ENCODE data around the gene STH.

STH gene

DNA sequence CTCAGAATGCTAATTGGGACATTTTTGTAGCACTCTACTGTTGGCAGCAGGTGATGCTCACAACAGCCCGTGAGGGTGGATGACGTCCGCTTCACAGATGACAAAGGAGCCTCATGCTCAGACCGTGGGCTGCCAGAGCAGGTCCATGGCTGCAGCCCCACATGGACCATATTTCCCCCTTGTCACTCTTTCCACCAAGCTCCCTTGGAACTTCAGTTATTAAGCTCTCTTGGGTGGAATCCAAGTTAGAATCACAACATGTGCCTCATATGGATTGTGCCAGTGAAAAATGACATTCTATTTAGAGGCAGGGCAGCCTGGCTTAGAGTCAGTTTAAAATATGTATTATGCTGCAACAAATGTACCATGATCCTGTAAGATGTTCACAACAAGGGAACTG lies 33.2 kb upstream of the STH start:
- Histone ChIP-seq H3K4me1 (no peaks in the 10 kb centered on the region), H4K20me1 (no peaks in the 10 kb centered on the region), H3K9me3 (replicated peaks in 1 of 11) (peaks cover 0 to 5% (median 0%) of the 10 kb centered on the region in 11 experiments; a peak in 3 of 22 replicates), H3K4me3 (no peak overlapping the region), H3K27me3 (no peaks in the 10 kb centered on the region), H3K27ac (no peak overlapping the region), H3K36me3 (no peaks in the 10 kb centered on the region), H3K9ac (no peak overlapping the region), H3K4me2 (no peak overlapping the region)
- no peak for TF ChIP-seq Cebpa-rat (IDR thresholded peaks at IDR 0.05)

DNA sequence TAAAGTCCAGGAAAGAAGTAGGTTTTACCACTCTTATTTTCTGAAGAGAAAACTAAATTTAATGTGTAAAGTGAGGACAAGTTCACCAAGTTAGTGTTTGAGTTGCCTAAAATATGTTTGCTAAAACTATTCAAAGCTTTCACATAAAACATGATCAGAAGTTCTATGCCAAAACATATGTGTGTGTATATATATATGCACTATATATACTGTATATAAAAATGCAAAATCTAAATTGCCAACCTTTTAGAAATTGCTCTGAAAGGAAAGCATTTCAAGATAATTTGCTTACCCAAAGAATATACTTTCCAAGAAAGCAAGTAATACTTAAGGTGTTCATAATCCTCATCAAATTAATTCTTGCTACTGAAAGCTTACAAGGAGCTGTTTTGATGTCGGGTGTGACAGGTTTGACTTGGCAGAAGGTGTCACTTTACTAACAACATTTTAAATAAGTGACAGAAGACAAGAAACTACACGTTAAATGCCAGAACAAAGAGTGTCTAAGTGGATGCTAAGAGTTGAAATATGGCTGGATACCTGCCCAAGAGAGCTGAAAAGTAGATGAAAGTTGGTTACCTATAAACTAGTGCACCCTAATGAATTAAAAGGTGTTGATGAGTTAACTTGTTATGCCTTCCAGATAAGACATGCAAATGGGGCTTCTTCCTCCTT lies 32.3 kb upstream of the STH start:
- H3K9me3 ChIP-seq (replicated peaks in 1 of 11): peaks cover 0 to 12% (median 6%) of the 10 kb centered on the region in 11 experiments; a peak in 16 of 22 replicates
- H3K4me2 ChIP-seq: no peak overlapping the region
- TF ChIP-seq Cebpa-rat (IDR thresholded peaks at IDR 0.05): no peak

DNA sequence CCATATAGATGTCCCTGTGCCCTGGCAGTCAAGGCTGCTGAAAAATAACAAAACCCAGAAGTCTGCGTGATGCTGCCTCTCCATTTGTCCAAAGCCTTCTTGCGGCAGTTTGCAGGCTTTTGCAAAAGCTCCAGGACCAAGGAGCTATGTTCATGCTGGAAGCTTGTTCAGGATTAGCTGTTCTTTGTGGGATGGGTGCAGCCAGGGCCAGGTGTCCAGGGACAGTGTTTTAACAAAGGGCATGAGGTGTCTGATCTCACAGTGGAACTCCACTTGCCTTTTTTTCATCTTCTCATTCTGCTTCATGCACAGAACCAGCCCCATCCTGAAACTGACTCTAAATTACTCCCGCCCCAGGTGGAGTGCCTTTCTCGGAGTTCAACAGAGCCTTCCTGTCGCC lies 31.7 kb upstream of the STH start:
- Histone ChIP-seq H3K4me2 (no peak overlapping the region), H3K4me1 (peaks cover 0 to 4% (median under 1%) of the 10 kb centered on the region in 10 experiments; a peak in 6 of 20 replicates), H3K27me3 (no peaks in the 10 kb centered on the region), H3K27ac (no peak overlapping the region), H3K4me3 (no peak overlapping the region), H3K9ac (no peak overlapping the region), H4K20me1 (no peaks in the 10 kb centered on the region), H3K36me3 (no peaks in the 10 kb centered on the region), H3K9me3 (replicated peaks in 1 of 11) (peaks cover 0 to 18% (median 12%) of the 10 kb centered on the region in 11 experiments; a peak in 17 of 22 replicates)
- TF ChIP-seq Cebpa-rat (IDR thresholded peaks at IDR 0.05): no peak

More for the DNA sequence above, 32.3 kb upstream of the STH start:
- Histone ChIP-seq H3K9ac (no peak overlapping the region), H4K20me1 (no peaks in the 10 kb centered on the region), H3K27me3 (no peaks in the 10 kb centered on the region), H3K4me3 (no peak overlapping the region), H3K36me3 (no peaks in the 10 kb centered on the region), H3K27ac (no peak overlapping the region), H3K4me1 (no peaks in the 10 kb centered on the region)

DNA sequence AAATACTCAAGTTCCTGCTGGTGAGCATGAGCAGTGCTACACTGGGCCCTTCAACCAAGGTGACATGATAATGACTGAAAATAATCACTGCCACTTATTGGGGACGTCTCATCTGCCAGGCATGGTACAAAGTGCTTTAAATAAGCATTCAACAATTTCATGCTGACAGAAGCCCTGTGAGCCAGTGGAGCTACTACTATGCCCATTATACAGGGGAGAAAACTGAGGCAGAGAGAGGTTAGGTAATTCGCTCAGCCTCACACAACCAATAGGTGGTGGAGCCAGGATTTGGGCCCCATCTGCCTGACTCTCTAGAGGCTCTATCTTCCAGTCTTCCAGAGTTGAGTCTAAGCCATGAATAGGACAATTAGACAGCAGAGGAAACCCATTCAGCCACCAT lies 30.3 kb upstream of the STH start:
- no peaks in the 10 kb centered on the region for H4K20me1 ChIP-seq
- no peaks in the 10 kb centered on the region for H3K36me3 ChIP-seq
- H3K27me3 ChIP-seq: no peaks in the 10 kb centered on the region
- no peak overlapping the region for H3K9ac ChIP-seq
- no peak overlapping the region for H3K27ac ChIP-seq
- H3K9me3 ChIP-seq (replicated peaks in 1 of 11): peaks cover 0 to 20% (median 16%) of the 10 kb centered on the region in 11 experiments; a peak in 17 of 22 replicates
- H3K4me3 ChIP-seq: no peak overlapping the region
- H3K4me1 ChIP-seq: peaks cover 0 to 17% (median 13%) of the 10 kb centered on the region in 10 experiments; a peak in 16 of 20 replicates
- H3K4me2 ChIP-seq: no peak overlapping the region
- TF ChIP-seq Cebpa-rat (IDR thresholded peaks at IDR 0.05): no peak

DNA sequence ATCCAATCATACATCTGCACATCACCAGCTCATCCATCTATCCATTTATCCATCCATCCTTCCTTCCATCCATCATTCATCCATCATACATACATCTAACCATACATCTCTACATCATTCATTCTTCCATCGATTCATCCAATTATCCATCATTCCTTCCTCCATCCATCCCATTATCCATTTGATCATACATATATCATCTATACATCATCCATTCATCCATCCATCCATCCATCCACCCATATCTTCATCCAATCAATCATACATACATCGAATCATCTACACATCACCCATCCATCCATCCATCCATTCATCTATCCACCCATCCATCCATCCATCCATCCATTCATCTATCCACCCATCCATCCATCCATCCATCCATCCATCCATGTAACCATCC lies 29.3 kb upstream of the STH start:
- Histone ChIP-seq H3K36me3 (no peaks in the 10 kb centered on the region), H4K20me1 (peaks cover 0 to 3% (median 0%) of the 10 kb centered on the region in 11 experiments; a peak in 1 of 22 replicates), H3K4me1 (peaks cover 4 to 27% (median 23%) of the 10 kb centered on the region in 10 experiments), H3K9me3 (replicated peaks in 1 of 11) (peaks cover 0 to 20% (median 16%) of the 10 kb centered on the region in 11 experiments; a peak in 17 of 22 replicates), H3K27me3 (no peaks in the 10 kb centered on the region), H3K9ac (no peak overlapping the region), H3K4me2 (no peak overlapping the region), H3K4me3 (no peak overlapping the region), H3K27ac (no peak overlapping the region)
- TF ChIP-seq Cebpa-rat (IDR thresholded peaks at IDR 0.05): no peak

DNA sequence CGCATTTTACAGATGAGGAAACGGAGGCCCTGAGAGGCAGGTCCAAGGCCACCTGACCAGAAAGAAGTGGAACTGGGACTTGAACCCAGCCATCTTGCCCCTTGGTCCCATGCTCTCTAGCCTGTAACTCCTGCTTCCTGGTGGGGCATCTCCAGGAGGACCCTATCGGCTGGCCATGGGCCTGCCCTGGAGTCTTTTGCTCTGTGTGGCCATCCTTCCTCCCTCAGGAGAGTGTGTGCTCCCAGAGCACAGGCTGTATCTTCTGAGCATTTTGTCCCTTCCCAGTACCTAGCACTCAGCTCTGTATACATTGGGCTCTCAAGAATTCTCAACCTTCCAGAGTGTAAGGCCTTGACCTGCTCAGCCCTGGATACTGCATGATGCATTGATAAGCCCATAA lies 28.4 kb upstream of the STH start:
- Histone ChIP-seq H3K4me2 (no peak overlapping the region), H3K27ac (no peak overlapping the region), H3K36me3 (no peaks in the 10 kb centered on the region), H3K4me1 (peaks cover 13 to 36% (median 32%) of the 10 kb centered on the region in 10 experiments), H3K27me3 (no peaks in the 10 kb centered on the region), H3K9ac (no peak overlapping the region), H4K20me1 (peaks cover 0 to 7% (median 0%) of the 10 kb centered on the region in 11 experiments; a peak in 2 of 22 replicates), H3K9me3 (replicated peaks in 1 of 11) (peaks cover 0 to 20% (median 16%) of the 10 kb centered on the region in 11 experiments; a peak in 17 of 22 replicates), H3K4me3 (no peak overlapping the region)
- no peak for TF ChIP-seq Cebpa-rat (IDR thresholded peaks at IDR 0.05)

DNA sequence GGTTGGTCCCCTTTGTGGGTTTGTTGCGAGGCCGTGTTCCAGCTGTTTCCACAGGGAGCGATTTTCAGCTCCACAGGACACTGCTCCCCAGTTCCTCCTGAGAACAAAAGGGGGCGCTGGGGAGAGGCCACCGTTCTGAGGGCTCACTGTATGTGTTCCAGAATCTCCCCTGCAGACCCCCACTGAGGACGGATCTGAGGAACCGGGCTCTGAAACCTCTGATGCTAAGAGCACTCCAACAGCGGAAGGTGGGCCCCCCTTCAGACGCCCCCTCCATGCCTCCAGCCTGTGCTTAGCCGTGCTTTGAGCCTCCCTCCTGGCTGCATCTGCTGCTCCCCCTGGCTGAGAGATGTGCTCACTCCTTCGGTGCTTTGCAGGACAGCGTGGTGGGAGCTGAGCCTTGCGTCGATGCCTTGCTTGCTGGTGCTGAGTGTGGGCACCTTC lies 27.3 kb upstream of the STH start:
- Histone ChIP-seq H3K9me3 (replicated peaks in 1 of 11) (peaks cover 0 to 20% (median 16%) of the 10 kb centered on the region in 11 experiments; a peak in 17 of 22 replicates), H3K4me2 (no peak overlapping the region; a peak in 1 of 22 replicates), H3K9ac (no peak overlapping the region), H3K4me1 (peaks cover 23 to 47% (median 43%) of the 10 kb centered on the region in 10 experiments), H4K20me1 (peaks cover 0 to 7% (median 0%) of the 10 kb centered on the region in 11 experiments; a peak in 2 of 22 replicates), H3K4me3 (no peak overlapping the region), H3K27me3 (no peaks in the 10 kb centered on the region), H3K27ac (no peak overlapping the region), H3K36me3 (no peaks in the 10 kb centered on the region)
- no peak for TF ChIP-seq Cebpa-rat (IDR thresholded peaks at IDR 0.05)

DNA sequence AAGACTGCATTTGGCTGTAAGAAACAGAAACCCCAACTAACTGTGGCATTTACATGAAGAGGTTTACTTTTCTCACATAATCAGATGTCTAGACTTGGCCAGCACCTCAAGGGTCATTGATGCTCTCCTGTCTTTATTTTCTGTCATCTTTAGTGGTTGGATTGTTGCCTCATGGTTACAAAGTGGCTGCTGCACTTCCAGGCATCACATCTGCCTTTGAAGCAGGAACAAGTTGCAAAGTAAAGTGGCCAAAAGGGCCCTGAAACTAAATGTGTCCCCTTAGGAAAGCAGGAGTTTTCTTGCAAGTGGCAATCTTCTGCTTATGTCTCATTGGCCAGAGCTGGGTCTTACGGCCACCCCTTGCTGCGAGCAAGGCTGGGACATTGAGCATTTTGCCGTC lies 26.5 kb upstream of the STH start:
- H3K4me1 ChIP-seq: peaks cover 23 to 55% (median 51%) of the 10 kb centered on the region in 10 experiments
- H3K36me3 ChIP-seq: no peaks in the 10 kb centered on the region
- H3K27ac ChIP-seq: no peak overlapping the region
- TF ChIP-seq Cebpa-rat (IDR thresholded peaks at IDR 0.05): no peak
- no peaks in the 10 kb centered on the region for H3K27me3 ChIP-seq
- no peak overlapping the region for H3K4me3 ChIP-seq
- H3K9me3 ChIP-seq (replicated peaks in 1 of 11): peaks cover 0 to 20% (median 16%) of the 10 kb centered on the region in 11 experiments; a peak in 17 of 22 replicates
- peak overlapping the region in 9 of 11 experiments; percentile 72 to 98 (median 94); a peak in 18 of 22 replicates for H3K4me2 ChIP-seq
- H3K9ac ChIP-seq: no peak overlapping the region
- peaks cover 0 to 7% (median 0%) of the 10 kb centered on the region in 11 experiments; a peak in 2 of 22 replicates for H4K20me1 ChIP-seq

DNA sequence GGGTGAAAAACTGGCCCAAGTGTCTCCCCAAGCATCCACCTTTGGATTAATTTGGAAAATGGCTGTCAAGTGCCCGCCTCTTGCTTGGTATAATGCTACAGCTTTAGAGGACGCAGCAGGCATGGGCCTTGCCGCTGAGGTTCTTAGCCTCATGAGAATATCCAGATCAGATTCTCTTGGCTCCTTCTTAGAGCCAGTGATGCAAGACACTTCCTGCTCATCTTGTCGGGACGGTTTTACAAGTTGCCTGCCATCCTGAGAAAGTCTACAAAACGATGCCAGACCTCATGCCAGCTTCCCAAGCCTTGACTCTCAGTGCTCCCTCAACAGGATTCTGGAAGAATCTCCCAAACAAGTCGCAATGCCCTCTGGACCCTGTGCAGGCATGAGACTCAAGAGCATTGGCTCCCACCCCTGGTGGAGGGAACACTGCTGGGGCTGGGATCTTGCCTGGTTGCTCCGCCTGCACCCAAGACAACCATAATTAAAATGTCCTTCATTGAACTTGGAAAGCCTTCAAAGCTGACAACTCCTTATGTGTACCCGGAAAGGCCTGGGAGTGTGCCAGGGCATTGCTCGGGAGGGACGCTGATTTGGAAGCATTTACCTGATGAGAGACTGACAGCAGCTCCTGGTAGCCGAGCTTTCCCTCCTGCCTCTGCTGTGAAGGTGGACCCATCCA lies 25.8 kb upstream of the STH start:
- peak overlapping the region in 9 of 11 experiments; percentile 72 to 98 (median 94); a peak in 18 of 22 replicates for H3K4me2 ChIP-seq
- H3K9ac ChIP-seq: no peak overlapping the region
- no peak overlapping the region for H3K4me3 ChIP-seq
- no peaks in the 10 kb centered on the region for H3K27me3 ChIP-seq
- no peaks in the 10 kb centered on the region for H3K36me3 ChIP-seq
- no peak for TF ChIP-seq Cebpa-rat (IDR thresholded peaks at IDR 0.05)
- H4K20me1 ChIP-seq: peaks cover 0 to 7% (median 0%) of the 10 kb centered on the region in 11 experiments; a peak in 2 of 22 replicates
- H3K27ac ChIP-seq: peak overlapping the region in 4 of 11 experiments; percentile 61 to 72 (median 66); a peak in 4 of 22 replicates
- H3K4me1 ChIP-seq: peaks cover 23 to 62% (median 56%) of the 10 kb centered on the region in 10 experiments
- peaks cover 0 to 20% (median 16%) of the 10 kb centered on the region in 11 experiments; a peak in 17 of 22 replicates for H3K9me3 ChIP-seq (replicated peaks in 1 of 11)
